Posterior vena cava (tissue), 2 donors: ENCODE measurements around the gene MLX. TPM values are rescaled to one million over a fixed set of nuclear protein-coding genes. Genes with fewer than 3 reads are reported as not detected.
A peak's percentile ranks its signal among the peaks of the same experiment; 100 is the strongest.
"Not testable (repeated sequence)": the region's sequence is repeated elsewhere in the genome, so short reads cannot be mapped to it uniquely, and the experiment has no call there.

Source experiments
- DNase-seq: peaks from one replicate; pipeline ENCODE4 v3.0.0-alpha.2; 2020; ENCODE audit warnings: low spot score
- intact Hi-C, 2 donors: fragments of 100-400 bp; cut with DNase I; formaldehyde crosslinking; loops; one replicate each; pipeline versions ENCODE4 v1.14.1 to v1.14.2; 2022 to 2023
- total RNA-seq, 2 donors: library from RNA; stranded (reverse); fragmentation: NEBNext Ultra II Directional; extraction: Animal tissue kit (Norgen Biotek cat#: 25700); gene quantifications; one replicate each; pipeline ENCODE4 v1.2.1, GENCODE V29; 2021
- donor health status: DM: yes; HTN: yes; CAD: no.
- donor health status: DM: yes; HTN: yes; CAD: no.

The MLX gene
- total RNA-seq, 2 donors from 2014 or later: 27.5 to 28.5 TPM

GRCh38 chr17:42531455-42532354 lies 35.2 kb upstream of the MLX start:
- intact Hi-C loops: no loop called here
- peak; percentile 90 for DNase-seq

GRCh38 chr17:42535155-42536047 lies 31.5 kb upstream of the MLX start:
- no peak for DNase-seq
- intact Hi-C loops: no loop called here

- intact Hi-C loops: no loop called here
- peak; percentile 99 for DNase-seq
Observed at GRCh38 chr17:42536048-42536371, 30.9 kb upstream of the MLX start, which contains the start of gene NAGLU. Gene NAGLU (plus strand): TSS chr17:42536241. CDS start chr17:42536273, 32 bp downstream.

- intact Hi-C loops: no loop called here
- peak; percentile 93 for DNase-seq
Observed at GRCh38 chr17:42536372-42537155, 30.3 kb upstream of the MLX start.

- DNase-seq: no peak
- intact Hi-C loops: no loop called here
Observed at GRCh38 chr17:42537156-42537805, 29.6 kb upstream of the MLX start.

- intact Hi-C loops: no loop called here
- DNase-seq: no peak
Observed at GRCh38 chr17:42537826-42538451, 29.0 kb upstream of the MLX start.

- intact Hi-C loops: no loop called here
- DNase-seq: no peak
Observed at GRCh38 chr17:42538482-42538881, 28.4 kb upstream of the MLX start.

GRCh38 chr17:42540558-42540957 lies 26.3 kb upstream of the MLX start:
- intact Hi-C loops: not testable (repeated sequence)

GRCh38 chr17:42541041-42541833 lies 25.7 kb upstream of the MLX start:
- intact Hi-C loops: no loop called here

More at GRCh38 chr17:42540558-42540957, 26.3 kb upstream of the MLX start:
- not testable (repeated sequence) for DNase-seq

GRCh38 chr17:42543190-42544079 lies 23.5 kb upstream of the MLX start:
- intact Hi-C loops: no loop called here
- no peak for DNase-seq

More at GRCh38 chr17:42541041-42541833, 25.7 kb upstream of the MLX start:
- DNase-seq: no peak

- intact Hi-C loops: no loop called here
- DNase-seq: no peak
Observed at GRCh38 chr17:42544874-42545283, 22.0 kb upstream of the MLX start.

GRCh38 chr17:42545755-42546505 lies 21.0 kb upstream of the MLX start:
- DNase-seq, intact Hi-C loops: not testable (repeated sequence)

GRCh38 chr17:42547001-42547461 lies 19.9 kb upstream of the MLX start:
- DNase-seq: no peak
- intact Hi-C loops: no loop called here

- DNase-seq: no peak
- intact Hi-C loops: no loop called here
Observed at GRCh38 chr17:42547698-42548069, 19.2 kb upstream of the MLX start.

GRCh38 chr17:42548070-42548837 lies 18.6 kb upstream of the MLX start:
- no peak for DNase-seq
- intact Hi-C loops: no loop called here
